Renal pelvis (tissue), 4 donors: ENCODE measurements around the gene PDCD2L. TPM values are rescaled to one million over a fixed set of nuclear protein-coding genes. Genes with fewer than 3 reads are reported as not detected.
"Not testable (repeated sequence)": the region's sequence is repeated elsewhere in the genome, so short reads cannot be mapped to it uniquely, and the experiment has no call there.

Experiments used
- DNase-seq: peaks from one replicate; pipeline ENCODE4 v3.0.0-alpha.2; 2013
- polyA plus RNA-seq, 3 donors: library from polyadenylated mRNA; unstranded; fragments of 120-200 nt; gene quantifications; one replicate each; pipeline ENCODE4 v1.2.1, GENCODE V29; 2013; ENCODE audit not compliant: insufficient read length in 3 of 3

Gene PDCD2L
- polyA plus RNA-seq, 3 donors, result 12.0 to 13.8 (median 12.2) TPM

DNA sequence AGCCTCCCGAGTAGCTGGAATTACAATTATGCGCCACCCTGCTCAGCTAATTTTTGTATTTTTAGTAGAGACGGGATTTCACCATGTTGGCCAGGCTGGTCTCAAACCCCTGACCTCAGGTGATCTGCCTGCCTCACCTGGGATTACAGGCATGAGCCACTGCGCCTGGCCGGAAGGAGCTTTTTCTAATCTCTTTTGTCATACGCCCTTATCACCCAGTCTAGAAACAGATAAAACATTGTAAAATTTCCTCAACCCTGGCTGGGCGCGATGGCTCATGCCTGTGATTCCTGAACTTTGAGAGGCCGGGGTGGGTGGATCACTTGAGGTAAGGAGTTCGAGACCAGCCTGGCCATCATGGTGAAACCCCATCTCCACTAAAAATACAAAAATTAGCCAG, 35.0 kb upstream of the PDCD2L start:
- DNase-seq, result not testable (repeated sequence)

DNA sequence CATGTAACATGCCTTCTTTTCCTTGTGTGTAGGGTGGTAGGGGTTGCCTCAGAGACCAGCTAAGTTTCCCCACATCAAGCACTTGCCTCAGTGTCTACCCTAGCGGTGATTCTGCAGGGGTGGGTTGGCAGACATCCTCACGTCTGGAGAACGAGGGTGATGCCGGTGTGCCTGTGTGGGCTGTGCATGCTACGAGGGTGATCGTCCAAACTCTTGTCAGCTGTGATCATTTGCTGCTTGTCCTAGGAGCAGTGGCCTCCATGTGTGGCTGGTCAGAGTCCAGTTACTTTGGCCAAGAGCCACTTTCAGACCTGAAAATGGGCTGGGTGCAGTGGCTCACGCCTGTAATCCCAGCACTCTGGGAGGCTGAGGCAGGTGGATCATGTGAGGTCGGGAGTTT, 34.1 kb upstream of the PDCD2L start:
- no peak for DNase-seq

DNA sequence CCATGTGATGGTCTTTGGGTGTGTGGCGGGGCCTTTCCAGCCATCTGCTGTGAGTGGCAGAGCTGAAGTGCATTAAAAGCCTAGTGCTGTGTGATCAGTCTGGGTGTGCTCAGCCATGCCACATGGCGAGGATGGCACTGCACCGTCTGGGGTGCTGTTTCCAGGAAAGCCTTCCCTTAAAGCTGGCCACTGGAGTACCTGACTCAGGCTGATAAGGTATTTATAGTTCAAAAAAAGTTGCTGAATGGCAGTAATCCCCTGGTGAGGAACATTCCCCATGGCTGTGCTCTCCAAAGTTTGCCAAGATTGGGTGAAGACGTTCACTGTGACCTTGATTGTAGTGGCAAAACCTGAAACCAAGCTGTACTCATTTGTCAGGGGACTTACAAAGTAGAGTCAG, 33.2 kb upstream of the PDCD2L start:
- DNase-seq, result no peak

DNA sequence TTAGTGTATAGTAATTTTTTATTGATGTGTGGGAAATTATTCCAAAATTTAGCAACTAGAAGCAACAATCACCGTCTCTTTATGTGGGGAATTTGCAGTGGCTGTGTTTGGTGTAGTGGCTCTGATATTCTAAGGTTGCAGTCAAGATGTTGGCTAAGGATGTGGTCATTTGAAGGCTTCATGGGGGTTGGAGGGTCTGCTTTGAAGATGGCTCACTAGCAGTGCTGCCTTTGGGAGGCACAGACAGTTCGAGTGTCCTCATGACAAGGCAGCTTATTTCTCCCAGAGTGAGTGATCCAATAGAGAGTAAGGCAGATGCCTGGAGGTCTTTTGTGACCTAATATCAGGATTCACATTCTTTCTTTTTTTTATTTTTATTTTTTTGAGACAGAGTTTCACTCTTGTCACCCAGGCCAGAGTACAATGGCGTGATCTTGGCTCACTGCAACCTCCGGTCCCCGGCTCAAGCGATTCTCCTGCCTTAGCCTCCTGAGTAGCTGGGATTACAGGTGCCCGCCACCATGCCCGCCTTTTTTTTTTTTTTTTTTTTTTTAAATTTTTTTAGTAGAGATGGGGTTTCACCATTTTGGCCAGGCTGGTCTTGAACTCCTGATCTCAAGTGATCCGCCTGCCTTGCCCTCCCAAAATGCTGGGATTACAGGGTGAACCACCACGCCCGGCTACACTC, 30.5 kb upstream of the PDCD2L start:
- no peak for DNase-seq

DNA sequence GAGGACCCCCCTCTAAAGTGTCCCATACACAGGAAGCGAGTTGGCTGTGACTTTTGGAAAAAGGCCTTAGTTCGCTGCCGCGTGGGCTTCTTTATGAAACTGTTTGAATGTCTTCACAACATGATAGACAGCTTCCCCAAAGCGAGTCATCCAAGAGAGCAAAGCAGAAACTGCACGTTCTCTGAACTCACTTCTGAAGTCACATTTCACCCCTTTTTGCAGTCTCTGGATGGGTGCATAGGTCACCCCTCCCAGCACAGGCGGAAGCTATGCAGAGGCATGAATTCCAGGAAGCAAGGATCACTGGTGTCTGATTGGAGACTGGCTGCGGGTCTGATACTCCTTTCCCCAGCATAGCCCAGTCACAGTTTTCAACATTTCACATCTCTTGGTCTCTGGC, 28.6 kb upstream of the PDCD2L start:
- DNase-seq, result no peak

DNA sequence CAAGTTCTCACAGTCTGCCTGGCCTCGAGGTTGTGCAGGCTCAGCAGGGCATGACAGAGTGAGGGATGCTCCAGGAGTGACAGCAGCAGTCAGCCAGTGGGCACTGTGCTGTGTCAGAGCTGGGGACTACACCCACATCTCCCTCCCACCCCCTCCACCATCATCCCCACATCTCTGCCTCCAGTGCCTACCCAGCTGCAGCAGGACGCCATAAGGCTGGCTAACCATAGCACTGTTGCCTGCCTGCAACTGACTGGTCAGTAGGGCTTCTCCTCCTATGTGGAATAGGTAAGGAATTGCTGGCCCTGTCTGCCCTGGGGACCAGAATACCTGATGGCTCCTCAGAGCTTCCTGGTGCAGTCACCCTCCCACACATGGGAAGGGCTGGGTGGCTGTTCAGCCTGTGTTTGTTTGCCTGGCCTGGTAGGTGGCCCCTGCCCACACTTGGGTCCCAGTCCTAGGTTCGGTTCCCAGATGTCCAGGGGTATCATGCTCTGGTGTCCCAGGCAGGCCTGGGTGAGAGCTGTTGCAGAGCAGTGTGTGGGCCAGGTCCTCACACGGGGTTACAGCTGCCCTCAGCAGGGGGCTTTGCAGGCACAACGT, 23.5 kb upstream of the PDCD2L start:
- DNase-seq, result no peak

DNA sequence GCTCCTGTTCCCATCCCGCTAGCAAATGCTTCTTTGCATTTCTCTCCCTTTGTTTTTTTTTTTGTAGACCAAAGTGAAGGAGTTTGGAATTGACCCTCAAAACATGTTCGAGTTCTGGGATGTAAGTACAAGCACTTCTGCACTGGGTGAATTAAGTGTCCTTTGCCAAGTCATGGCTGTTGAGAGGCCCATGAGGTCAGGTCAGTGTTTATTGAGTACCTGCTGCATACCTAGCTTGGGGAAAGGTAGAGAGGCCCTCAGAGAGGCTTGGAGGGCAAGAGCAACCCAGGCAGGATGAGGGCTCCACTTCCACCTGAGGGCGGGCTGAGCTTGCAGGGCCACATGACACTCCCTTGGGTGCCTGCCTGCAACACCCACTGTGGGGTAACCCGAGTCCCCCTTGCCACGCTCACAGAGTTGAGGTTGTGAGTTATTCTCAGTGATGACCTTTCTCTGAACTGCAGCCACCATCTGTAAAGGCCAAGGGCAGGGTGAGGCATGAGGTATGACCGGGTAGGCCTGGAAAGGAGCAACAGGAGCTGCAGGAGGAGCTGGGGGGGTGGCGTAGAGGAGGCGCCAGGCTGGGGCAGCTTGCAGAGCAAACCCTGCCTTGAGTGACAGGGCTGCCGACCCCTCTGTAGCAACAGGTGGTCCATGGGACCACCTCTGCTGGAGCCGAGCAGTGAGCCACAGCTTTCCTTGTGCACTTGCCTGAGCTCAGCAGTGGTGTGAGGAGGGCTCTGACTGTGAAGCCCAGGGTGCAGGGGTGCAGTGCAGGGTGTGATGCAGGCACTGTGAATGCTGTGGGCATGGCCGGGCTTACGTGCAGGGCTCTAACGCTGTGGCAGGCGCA, 22.6 kb upstream of the PDCD2L start:
- no peak for DNase-seq

DNA sequence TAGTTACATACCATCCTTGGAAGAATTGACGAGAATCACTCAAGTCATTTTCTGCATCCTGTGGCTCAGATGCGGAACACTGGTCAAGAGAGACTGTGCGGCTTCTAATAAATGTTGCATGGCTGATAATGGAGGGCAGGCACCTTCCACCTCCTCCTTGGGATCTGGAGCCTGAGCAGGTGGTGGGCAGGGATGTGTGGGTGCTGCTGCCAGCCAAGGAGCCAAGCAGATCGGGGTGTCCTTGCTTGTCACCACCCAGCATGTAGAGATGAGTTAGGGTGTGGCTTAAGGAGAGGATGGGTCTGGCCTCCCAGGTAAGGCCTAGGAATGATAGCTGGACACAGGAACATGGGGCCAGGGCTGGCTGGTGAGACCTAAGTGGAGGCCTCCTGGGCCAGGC, 21.7 kb upstream of the PDCD2L start:
- DNase-seq, result no peak

DNA sequence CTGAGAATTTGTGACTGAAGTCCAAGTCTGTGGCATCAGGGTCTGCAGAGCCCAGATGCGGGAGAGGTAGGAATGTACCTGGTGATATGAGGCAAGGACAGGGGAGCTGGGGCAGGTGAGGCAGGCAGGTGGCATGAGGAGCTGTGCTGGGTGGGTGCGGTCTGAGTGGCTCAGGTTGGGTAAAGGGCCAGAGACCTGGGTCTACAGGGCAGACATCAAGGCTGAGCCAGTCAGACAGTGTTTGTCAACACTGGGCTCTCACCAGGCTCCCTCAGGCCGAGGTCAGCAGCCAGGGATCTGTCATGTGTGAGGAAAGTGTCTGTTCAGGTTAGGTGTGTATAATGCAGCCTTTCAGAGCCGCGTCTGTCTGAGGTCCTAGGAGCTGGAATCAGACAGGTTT, 20.6 kb upstream of the PDCD2L start:
- no peak for DNase-seq

DNA sequence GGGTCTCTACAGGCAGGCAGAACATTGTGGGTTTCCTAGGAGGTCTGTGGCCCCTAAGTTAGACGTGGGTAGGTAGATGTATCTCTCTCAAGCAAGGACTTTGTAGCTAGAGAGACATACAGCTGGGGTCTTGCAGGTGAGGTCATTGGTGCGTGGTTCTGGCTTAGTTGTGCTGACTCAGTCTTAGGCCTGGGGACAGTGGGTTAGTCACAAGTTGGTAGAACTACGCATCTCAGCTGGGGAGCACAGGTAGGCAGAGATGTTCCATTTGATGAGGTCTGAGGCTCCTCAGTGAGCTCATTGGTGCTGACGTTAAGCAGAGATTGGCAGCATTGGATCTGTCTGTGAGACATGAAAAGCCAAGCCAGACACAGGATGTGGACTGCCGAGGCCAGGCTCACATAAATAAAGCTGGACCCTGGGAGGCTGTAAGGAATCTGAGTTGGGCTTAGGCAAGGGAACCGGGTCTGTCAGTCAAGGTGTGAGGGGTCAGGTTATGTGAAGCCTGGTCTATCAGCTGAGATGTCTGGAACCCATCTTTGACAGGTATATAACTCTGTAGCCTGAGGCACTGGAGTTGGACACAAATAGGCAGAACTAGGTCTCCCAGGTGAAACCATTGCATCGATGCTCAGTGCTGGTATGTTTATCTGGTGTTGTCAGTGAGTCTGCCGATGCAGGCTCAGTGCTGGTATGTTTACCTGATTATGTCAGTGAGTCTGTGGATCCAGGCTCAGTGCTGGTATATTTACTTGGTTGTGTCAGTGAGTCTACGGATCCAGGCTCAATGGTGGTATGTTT, 17.4 kb upstream of the PDCD2L start:
- no peak for DNase-seq

DNA sequence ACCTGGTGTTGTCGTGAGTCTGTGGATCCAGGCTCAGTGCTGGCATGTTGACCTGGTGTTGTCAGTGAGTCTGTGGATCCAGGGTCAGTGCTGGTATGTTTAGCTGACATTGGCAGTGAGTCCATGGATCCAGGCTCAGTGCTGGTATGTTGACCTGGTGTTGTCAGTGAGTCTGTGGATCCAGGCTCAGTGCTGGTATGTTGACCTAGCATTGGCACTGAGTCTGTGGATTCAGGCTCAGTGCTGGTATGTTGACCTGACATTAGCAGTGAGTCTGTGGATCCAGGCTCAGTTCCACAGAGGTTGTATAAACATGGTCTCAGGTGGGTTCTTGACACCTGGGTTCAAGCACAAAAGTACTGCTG, 16.8 kb upstream of the PDCD2L start:
- no peak for DNase-seq

DNA sequence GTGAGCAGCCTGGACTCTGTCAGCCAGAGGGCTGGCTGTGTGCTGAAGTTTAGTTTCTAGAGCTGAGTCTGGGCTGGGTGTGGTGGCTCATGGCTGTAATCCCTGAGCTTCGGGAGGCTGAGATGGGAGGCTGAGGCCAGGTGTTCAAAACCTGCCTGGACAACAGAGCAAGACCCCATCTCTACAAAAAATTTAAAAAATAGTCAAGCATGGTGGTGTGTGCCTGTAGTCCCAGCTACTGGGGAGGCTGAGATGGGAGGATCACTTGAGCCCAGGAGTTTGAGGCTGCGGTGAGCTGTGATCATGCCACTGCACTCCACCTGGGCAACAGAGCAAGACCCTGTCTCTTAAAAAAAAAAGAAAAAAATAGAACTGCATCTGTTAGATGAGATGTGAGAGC, 15.5 kb upstream of the PDCD2L start:
- DNase-seq, result not testable (repeated sequence)

DNA sequence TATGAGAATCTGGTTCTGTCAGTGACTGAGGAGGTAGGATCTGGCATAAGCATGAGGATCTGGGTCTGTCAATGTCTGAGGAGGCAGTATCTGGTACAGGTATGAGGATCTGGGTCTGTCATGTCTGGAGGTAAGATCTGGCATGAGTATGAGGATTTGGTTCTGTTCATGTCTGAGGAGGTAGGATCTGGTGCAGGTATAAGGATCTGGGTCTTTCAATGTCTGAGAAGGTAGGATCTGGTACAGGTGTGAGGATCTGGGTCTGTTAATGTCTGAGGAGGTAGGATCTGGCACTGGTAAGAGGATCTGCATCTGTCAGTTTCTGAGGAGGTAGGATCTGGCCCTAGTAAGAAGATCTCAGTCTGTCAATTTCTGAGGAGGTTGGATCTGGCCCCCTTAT, 12.4 kb upstream of the PDCD2L start:
- no peak for DNase-seq

DNA sequence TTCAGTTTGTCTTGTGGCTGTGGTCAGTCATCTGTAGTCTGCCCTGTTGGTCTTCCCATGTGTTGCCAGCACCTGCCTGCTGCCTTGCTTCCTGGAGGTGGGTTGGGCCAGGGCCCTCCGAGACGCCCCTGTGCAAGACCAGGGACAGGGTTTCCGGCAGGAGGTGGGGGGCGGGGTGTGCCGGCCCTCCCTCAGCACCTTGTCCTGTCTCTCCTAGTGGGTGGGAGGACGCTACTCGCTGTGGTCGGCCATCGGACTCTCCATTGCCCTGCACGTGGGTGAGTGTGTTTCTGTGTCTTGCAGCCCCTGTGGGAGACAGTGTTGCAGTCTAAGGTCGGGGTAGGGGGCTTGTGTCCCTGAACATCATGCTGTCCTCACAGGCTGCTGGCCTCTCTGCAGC, 11.2 kb upstream of the PDCD2L start:
- DNase-seq, result no peak

DNA sequence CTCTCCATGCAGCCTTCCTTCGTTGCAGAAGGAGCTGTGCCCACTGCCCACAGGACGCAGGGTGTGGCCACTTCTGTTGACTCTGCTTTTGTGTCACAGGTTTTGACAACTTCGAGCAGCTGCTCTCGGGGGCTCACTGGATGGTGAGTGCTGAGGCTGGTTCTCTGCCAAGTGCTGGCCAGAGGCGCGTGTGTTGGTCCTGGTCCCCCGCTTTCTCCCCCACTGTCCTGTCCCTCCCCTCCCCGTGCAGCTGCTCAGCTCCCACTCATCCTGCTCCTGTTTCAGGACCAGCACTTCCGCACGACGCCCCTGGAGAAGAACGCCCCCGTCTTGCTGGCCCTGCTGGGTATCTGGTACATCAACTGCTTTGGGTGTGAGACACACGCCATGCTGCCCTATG, 10.6 kb upstream of the PDCD2L start:
- no peak for DNase-seq

DNA sequence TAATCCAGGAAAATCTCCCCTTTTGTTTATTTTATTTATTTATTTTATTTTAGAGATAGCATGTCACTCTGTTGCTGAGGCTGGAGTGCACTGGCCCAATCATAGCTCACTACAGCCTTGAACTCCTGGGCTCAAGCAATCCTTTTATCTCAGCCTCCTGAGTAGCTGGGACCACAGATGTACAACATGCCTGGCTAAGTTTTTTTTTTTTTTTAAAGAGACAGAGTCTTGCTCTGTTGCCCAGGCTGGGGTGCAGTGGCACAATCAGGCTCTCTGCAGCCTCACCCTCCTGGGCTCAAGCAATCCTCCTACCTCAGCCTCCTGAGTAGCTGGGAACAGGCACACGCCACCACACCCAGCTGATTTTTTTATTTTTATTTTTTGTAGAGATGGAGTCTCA, 6.3 kb upstream of the PDCD2L start:
- no peak for DNase-seq

DNA sequence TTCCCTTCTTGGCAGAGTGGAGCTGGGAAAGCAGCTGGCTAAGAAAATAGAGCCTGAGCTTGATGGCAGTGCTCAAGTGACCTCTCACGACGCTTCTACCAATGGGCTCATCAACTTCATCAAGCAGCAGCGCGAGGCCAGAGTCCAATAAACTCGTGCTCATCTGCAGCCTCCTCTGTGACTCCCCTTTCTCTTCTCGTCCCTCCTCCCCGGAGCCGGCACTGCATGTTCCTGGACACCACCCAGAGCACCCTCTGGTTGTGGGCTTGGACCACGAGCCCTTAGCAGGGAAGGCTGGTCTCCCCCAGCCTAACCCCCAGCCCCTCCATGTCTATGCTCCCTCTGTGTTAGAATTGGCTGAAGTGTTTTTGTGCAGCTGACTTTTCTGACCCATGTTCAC, 4.3 kb upstream of the PDCD2L start:
- no peak for DNase-seq

DNA sequence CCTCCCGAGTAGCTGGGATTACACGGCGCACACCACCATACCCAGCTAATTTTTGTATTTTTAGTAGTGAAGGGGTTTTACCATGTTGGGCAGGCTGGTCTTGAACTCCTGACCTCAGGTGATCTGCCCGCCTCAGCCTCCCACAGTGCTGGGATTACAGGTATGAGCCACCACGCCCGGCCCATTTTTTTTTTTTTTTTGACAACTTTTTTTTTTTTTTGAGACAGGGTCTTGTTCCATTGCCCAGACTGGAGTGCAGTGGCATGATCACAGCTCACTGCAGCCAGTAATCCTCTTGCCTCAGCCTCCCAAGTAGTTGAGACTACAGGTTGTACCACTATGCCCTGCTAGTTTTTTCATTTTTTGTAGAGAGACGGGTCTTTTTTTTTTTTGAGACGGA, 3.4 kb upstream of the PDCD2L start:
- DNase-seq, result not testable (repeated sequence)

DNA sequence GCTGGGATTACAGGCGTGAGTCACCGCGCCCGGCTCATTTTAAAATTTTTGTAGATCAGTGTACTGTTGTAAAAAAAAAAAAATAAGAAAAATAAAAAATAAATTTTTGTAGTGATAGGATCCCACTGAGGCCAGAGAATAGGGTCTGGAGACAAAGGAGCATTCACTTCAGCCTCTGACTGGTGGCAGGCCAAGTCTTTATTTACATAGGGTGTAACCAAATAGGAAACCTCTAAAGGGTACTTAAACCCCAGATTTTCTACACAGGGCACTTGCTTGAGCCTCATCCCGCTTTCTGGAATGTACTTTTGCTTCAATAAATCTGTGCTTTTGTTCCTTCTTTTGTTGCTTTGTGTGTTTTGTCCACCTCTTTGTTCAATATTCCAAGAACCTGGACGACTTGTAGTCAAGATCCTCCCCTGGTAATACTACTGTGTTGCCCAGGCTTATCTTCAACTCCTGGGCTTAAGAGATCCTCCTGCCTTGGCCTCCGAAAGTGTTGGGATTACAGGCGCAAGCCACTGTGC, 2.1 kb upstream of the PDCD2L start:
- no peak for DNase-seq

DNA sequence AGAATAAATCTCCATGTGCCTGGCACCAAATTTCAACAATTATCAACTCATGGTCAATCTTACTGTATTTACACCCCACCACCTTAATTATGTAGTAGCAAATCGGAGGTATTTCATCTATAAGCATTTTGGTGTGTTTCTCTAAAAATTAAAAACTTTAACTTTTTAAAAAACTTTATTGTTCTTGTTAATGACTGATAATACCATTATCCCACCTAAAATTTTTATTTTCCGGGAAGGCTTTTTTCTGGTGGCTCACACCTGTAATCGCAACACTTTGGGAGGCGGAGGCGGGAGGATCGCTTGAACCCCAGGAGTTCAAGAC, 453 bp upstream of the PDCD2L start:
- no peak for DNase-seq

DNA sequence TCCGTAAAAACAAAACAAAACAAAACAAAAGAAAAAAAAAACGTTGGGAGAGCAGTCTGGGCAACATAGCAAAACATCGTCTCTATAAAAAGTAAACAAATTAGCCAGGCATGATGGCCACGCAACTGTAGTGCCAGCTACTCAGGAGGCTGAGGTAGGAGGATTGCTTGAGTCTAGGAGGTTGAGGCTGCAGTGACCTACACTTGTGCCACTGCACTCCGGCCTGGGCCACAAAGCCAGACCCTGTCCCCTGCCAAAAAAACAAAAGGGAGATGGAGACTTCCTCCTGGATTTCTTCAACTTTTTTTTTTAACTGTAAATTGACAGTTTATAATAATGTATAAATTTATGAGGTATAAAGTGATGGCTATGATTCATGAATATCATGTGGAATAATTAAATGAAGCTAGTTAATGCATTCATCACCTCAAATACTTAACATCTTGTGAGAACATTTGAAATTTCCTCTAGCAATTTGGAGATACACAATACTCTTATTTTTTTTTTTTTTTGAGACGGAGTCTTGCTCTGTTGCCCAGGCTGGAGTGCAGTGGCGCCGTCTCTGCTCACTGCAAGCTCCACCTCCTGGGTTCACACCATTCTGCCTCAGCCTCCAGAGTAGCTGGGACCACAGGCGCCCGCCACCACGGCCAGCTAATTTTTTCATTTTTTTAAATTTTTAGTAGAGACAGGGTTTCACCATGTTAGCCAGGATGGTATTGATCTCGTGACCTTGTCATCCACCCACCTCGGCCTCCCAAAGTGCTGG, 1.9 kb downstream of the PDCD2L start:
- no peak for DNase-seq

DNA sequence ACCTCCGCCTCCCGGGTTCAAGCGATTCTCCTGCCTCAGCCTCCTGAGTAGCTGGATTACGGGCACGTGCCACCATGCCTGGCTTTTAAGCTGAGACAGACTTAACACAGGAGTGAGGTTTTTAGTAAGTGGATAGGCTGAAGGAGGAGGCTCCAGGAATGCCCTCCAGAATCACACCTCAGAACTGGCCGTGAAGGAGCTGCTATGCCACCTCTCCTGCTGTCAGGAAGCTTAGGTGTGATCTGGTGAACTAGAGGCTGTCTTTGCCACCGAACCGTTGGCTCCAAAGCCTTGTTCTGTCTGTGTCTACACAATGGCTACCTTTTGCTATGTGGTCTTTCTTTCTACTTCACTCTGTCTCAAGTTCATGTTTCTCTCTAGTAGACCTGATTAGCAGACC, 4.2 kb downstream of the PDCD2L start:
- no peak for DNase-seq
